H1 (cell line): ENCODE results near the gene ARHGEF11.

Experiments used
- ATF3 ChIP-seq: IDR thresholded peaks from 2 replicates; pipeline ENCODE4 v1.6.1; 2011; ENCODE audit warnings: low read depth, mild to moderate bottlenecking, low read length; ENCODE audit not compliant: insufficient read depth
- EZH2 ChIP-seq: fragments of 200-600 bp; sonication (generic); IDR thresholded peaks from 2 replicates; pipeline ENCODE4 v1.7.1; 2012; ENCODE audit warnings: low read depth, mild to moderate bottlenecking, moderate library complexity, low read length, inconsistent platforms; ENCODE audit not compliant: severe bottlenecking
- KDM1A ChIP-seq: fragments of 200-600, 300-600 bp; sonication (generic); IDR thresholded peaks from 2 replicates; pipeline ENCODE4 v1.7.1; 2016; ENCODE audit warnings: mild to moderate bottlenecking, low read length, borderline replicate concordance
- NRF1 ChIP-seq: IDR thresholded peaks from 2 replicates; pipeline ENCODE4 v1.6.1; 2011; ENCODE audit warnings: mild to moderate bottlenecking, low read depth, low read length, improper control_type of control experiment
- POLR2A ChIP-seq, 2 experiments: IDR thresholded peaks; 1 replicate in 1 of 2; 2 replicates in 1 of 2; pipeline ENCODE4 v1.6.1; 2011; ENCODE audit warnings: low read depth in 2 of 2, low read length in 2 of 2, mild to moderate bottlenecking in 2 of 2; ENCODE audit errors: control extremely low read depth in 1 of 2
- POLR2AphosphoS5 ChIP-seq: IDR thresholded peaks from 2 replicates; pipeline ENCODE4 v1.6.1; 2011; ENCODE audit warnings: low read depth, low read length
- RAD21 ChIP-seq, 2 experiments: IDR thresholded peaks in 1 of 2; conservative IDR thresholded peaks in 1 of 2; 2 replicates each; pipeline ENCODE4 v1.6.1; 2011; ENCODE audit warnings: low read depth in 2 of 2, low read length in 2 of 2, improper control_type of control experiment in 1 of 2, inconsistent platforms in 1 of 2, mild to moderate bottlenecking in 1 of 2, moderate library complexity in 1 of 2
- RFX5 ChIP-seq: IDR thresholded peaks from 2 replicates; pipeline ENCODE4 v1.6.1; 2011; ENCODE audit warnings: low read depth, low read length, improper control_type of control experiment, borderline replicate concordance
- SP4 ChIP-seq: IDR thresholded peaks from 2 replicates; pipeline ENCODE4 v1.6.1; 2012; ENCODE audit warnings: low read length, inconsistent platforms
- ZNF274 ChIP-seq: IDR thresholded peaks from 2 replicates; pipeline ENCODE4 v1.7.0; 2012; ENCODE audit warnings: low read length, borderline replicate concordance; ENCODE audit errors: extremely low read depth
- TF ChIP-seq, protein P1 (sequence below), 3 experiments: IDR thresholded peaks; 1 replicate in 2 of 3; 2 replicates in 1 of 3; pipeline versions ENCODE4 v1.5.1 to v1.6.1; 2011; ENCODE audit warnings: low read length in 3 of 3, mild to moderate bottlenecking in 3 of 3, inconsistent platforms in 2 of 3, low read depth in 1 of 3, moderate library complexity in 1 of 3; ENCODE audit not compliant: insufficient read depth in 1 of 3; ENCODE audit errors: control extremely low read depth in 1 of 3

GRCh38 chr1:156910309-156910782 is 135.2 kb downstream of the ARHGEF11 start:
- TF ChIP-seq EZH2 = no peak
- TF ChIP-seq, protein P1, sequence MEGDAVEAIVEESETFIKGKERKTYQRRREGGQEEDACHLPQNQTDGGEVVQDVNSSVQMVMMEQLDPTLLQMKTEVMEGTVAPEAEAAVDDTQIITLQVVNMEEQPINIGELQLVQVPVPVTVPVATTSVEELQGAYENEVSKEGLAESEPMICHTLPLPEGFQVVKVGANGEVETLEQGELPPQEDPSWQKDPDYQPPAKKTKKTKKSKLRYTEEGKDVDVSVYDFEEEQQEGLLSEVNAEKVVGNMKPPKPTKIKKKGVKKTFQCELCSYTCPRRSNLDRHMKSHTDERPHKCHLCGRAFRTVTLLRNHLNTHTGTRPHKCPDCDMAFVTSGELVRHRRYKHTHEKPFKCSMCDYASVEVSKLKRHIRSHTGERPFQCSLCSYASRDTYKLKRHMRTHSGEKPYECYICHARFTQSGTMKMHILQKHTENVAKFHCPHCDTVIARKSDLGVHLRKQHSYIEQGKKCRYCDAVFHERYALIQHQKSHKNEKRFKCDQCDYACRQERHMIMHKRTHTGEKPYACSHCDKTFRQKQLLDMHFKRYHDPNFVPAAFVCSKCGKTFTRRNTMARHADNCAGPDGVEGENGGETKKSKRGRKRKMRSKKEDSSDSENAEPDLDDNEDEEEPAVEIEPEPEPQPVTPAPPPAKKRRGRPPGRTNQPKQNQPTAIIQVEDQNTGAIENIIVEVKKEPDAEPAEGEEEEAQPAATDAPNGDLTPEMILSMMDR (IDR thresholded peaks at IDR 0.05; ENCODE audit: control extremely low read depth in 1 of 3, insufficient read depth in 1 of 3, low read depth in 1 of 3, low read length in 3 of 3) = peak in 2 of 3 experiments; percentile 72 to 74; a peak in 3 of 4 replicates
- TF ChIP-seq KDM1A = peak; percentile 67; the same call in 1 of the 2 replicates
- TF ChIP-seq ATF3 = no peak
- TF ChIP-seq NRF1 = no peak
- no peak for TF ChIP-seq POLR2A (IDR thresholded peaks at IDR 0.05; ENCODE audit: control extremely low read depth in 1 of 2, low read depth in 2 of 2, low read length in 2 of 2)
- TF ChIP-seq RAD21 (IDR thresholded peaks at IDR 0.05 in 1 of 2, conservative IDR thresholded peaks at IDR 0.05 in 1 of 2; ENCODE audit: low read depth in 2 of 2, low read length in 2 of 2) = peak; percentile 34 to 46
- TF ChIP-seq POLR2AphosphoS5 = no peak
- TF ChIP-seq RFX5 = no peak
- no peak for TF ChIP-seq ZNF274
- TF ChIP-seq SP4 = no peak
